Right lobe of liver (tissue), 6 donors: ENCODE results near the gene CD163L1. TPM values are rescaled to one million over a fixed set of nuclear protein-coding genes. Genes with fewer than 3 reads are reported as not detected.

Experiments used
- ATAC-seq, 4 donors: fragments of 200-7000 bp; cut with Tn5 transposase; one replicate each; pipeline ENCODE4 v1.9.1; 2020; ENCODE audit warnings: mild to moderate bottlenecking in 4 of 4, moderate library complexity in 4 of 4
- DNase-seq, 3 donors: peaks; one replicate each; pipeline ENCODE4 v3.0.0-alpha.2; 2020
- H3K27ac ChIP-seq, 3 donors: fragments of 200-600 bp; one replicate each; pipeline ENCODE4 v1.8.0; 2022
- H3K27me3 ChIP-seq, 2 donors: fragments of 200-600 bp; one replicate each; pipeline ENCODE4 v1.8.0; 2022
- H3K36me3 ChIP-seq, 4 donors: fragments of 200-600 bp; sonication (generic) in 1 of 4; one replicate each; pipeline versions ENCODE4 v1.5.1 to v1.8.0; 2017 to 2022; ENCODE audit warnings: control low read depth in 1 of 4
- H3K4me1 ChIP-seq, 4 donors: fragments of 200-600 bp; sonication (generic) in 1 of 4; one replicate each; pipeline versions ENCODE4 v1.5.1 to v1.8.0; 2017 to 2022; ENCODE audit warnings: control low read depth in 1 of 4
- H3K4me3 ChIP-seq, 3 donors: fragments of 200-600 bp; one replicate each; pipeline ENCODE4 v1.8.0; 2022
- H3K9me3 ChIP-seq, 4 donors: fragments of 200-600 bp; sonication (generic) in 1 of 4; one replicate each; pipeline versions ENCODE4 v1.5.1 to v1.8.0; 2017 to 2022; ENCODE audit warnings: control low read depth in 1 of 4
- POLR2A ChIP-seq: fragments of 450-650 bp; IDR thresholded peaks from one replicate; pipeline ENCODE4 v1.6.1; 2017; ENCODE audit warnings: antibody characterized with exemption, mild to moderate bottlenecking
- WGBS: methylation state at CpG from one replicate; pipeline ENCODE4 v1.1.6; 2018; ENCODE audit warnings: low coverage, low lambda C conversion rate; ENCODE audit not compliant: insufficient coverage; ENCODE audit errors: missing lambda C conversion rate; 5-methylcytosine and 5-hydroxymethylcytosine counted together
- intact Hi-C, 2 donors: fragments of 100-400 bp; cut with DNase I; formaldehyde crosslinking; loops; one replicate each; pipeline versions ENCODE4 v1.11.2 to v1.14.1; 2022
- total RNA-seq, 6 experiments: library from RNA; depleted of rRNA in 2 of 6; stranded (reverse); fragments of >200 nt in 2 of 6; fragmentation: NEBNext Ultra II Directional in 3 of 6; extraction: Animal tissue kit (Norgen Biotek cat#: 25700) in 3 of 6; gene quantifications; one replicate each; pipeline versions ENCODE4 v1.1.0 to v1.2.4, GENCODE V29; 2016 to 2023
- TF ChIP-seq, protein P1 (sequence below), 4 donors: fragments of 200-600 bp in 3 of 4; fragments of 450-650 bp in 1 of 4; IDR thresholded peaks; one replicate each; pipeline versions ENCODE4 v1.5.1 to v1.8.0; 2016 to 2022; ENCODE audit warnings: antibody characterized with exemption in 4 of 4, mild to moderate bottlenecking in 2 of 4
- donor health status: DM: no; HTN: yes; CAD: no.
- donor health status: DM: no; HTN: no; CAD: no.
- donor health status: DM: no; HTN: no; CAD: no.
- donor health status: DM: no; HTN: yes; CAD: no.
- donor health status: DM: no; HTN: yes; CAD: no.

CD163L1 gene
- total RNA-seq, 6 experiments from 2014 or later = 0.26 to 4.8 (median 1.2) TPM

DNA sequence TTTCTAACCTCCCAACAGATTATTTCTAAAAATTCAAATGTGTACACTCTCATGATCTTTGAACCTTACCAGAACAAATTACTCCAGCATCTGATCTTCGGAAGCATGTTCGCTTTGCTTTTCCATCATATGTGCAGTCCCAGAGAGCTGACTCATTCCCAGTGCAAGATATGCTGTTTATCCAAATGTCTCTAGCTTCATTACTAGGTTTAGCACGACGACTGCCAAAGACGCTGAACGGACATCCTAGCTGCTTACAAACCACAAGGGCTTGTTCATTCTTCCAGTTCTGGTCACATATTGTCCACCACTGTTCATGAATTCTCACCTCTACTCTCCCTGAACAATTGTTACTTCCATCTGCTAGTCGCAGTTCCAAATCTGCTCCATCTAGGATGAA lies 40.5 kb downstream of the CD163L1 start:
- no peak for DNase-seq
- Histone ChIP-seq H3K4me3 (no peak overlapping the region), H3K27me3 (no peaks in the 10 kb centered on the region), H3K27ac (no peak overlapping the region), H3K36me3 (no peaks in the 10 kb centered on the region), H3K9me3 (no peaks in the 10 kb centered on the region), H3K4me1 (no peaks in the 10 kb centered on the region)
- WGBS = 62% methylated on average over 6 of the region's 7 CpGs
- no peak for ATAC-seq
- TF ChIP-seq, protein P1, sequence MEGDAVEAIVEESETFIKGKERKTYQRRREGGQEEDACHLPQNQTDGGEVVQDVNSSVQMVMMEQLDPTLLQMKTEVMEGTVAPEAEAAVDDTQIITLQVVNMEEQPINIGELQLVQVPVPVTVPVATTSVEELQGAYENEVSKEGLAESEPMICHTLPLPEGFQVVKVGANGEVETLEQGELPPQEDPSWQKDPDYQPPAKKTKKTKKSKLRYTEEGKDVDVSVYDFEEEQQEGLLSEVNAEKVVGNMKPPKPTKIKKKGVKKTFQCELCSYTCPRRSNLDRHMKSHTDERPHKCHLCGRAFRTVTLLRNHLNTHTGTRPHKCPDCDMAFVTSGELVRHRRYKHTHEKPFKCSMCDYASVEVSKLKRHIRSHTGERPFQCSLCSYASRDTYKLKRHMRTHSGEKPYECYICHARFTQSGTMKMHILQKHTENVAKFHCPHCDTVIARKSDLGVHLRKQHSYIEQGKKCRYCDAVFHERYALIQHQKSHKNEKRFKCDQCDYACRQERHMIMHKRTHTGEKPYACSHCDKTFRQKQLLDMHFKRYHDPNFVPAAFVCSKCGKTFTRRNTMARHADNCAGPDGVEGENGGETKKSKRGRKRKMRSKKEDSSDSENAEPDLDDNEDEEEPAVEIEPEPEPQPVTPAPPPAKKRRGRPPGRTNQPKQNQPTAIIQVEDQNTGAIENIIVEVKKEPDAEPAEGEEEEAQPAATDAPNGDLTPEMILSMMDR (IDR thresholded peaks at IDR 0.05) = no peak
- no peak for TF ChIP-seq POLR2A
- intact Hi-C loops = no loop called here

DNA sequence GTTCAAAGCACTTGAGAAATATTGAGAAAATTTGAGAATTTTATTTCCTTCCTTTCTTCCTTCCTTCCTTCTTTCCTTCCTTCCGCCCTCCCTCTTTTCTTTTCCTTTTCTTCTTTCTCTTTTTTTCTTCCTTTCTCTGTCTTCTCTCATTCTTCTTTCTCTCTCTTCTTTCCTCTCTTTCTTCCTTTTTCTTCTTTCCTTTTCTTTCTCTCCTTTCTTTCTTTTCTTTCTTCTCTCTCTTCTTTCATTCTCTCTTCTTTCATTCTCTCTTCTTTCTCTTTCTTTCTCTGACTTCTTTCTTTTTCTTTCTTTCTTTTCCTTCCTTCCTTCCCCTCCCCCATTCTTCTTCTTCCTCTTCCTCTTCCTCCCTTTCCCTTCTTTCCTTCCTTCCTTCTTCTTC lies 44.9 kb downstream of the CD163L1 start:
- Histone ChIP-seq H3K27me3 (no peaks in the 10 kb centered on the region), H3K9me3 (no peaks in the 10 kb centered on the region), H3K4me3 (no peak overlapping the region), H3K36me3 (no peaks in the 10 kb centered on the region), H3K4me1 (no peaks in the 10 kb centered on the region), H3K27ac (no peak overlapping the region)
- no peak for DNase-seq
- no peak for TF ChIP-seq POLR2A
- TF ChIP-seq, protein P1 (IDR thresholded peaks at IDR 0.05) = no peak
- 67% methylated on average over 1 of the region's 1 CpG for WGBS
- ATAC-seq = no peak
- intact Hi-C loops = no loop called here

GRCh38 chr12:7396418-7396817 lies 47.5 kb downstream of the CD163L1 start:
- no peaks in the 10 kb centered on the region for H3K27me3 ChIP-seq
- H3K4me3 ChIP-seq = no peak overlapping the region
- DNase-seq (no peak), ATAC-seq (no peak)
- WGBS = 62% methylated on average over 3 of the region's 3 CpGs
- no peak overlapping the region for H3K27ac ChIP-seq
- H3K9me3 ChIP-seq = no peaks in the 10 kb centered on the region
- intact Hi-C loops = no loop called here
- no peaks in the 10 kb centered on the region for H3K36me3 ChIP-seq
- no peaks in the 10 kb centered on the region for H3K4me1 ChIP-seq
- TF ChIP-seq POLR2A = no peak
- TF ChIP-seq, protein P1 (IDR thresholded peaks at IDR 0.05) = no peak

GRCh38 chr12:7395950-7396349 lies 48.0 kb downstream of the CD163L1 start:
- H3K27ac ChIP-seq = no peak overlapping the region
- H3K9me3 ChIP-seq = no peaks in the 10 kb centered on the region
- intact Hi-C loops = no loop called here
- DNase-seq = no peak
- H3K4me3 ChIP-seq = no peak overlapping the region
- no peak for TF ChIP-seq POLR2A
- TF ChIP-seq, protein P1 (IDR thresholded peaks at IDR 0.05) = no peak
- ATAC-seq = no peak
- H3K4me1 ChIP-seq = no peaks in the 10 kb centered on the region
- WGBS = 61% methylated on average over 5 of the region's 5 CpGs
- no peaks in the 10 kb centered on the region for H3K27me3 ChIP-seq
- H3K36me3 ChIP-seq = no peaks in the 10 kb centered on the region

- H3K27me3 ChIP-seq = no peaks in the 10 kb centered on the region
- ATAC-seq (no peak), DNase-seq (no peak)
- no peak overlapping the region for H3K27ac ChIP-seq
- TF ChIP-seq POLR2A = no peak
- TF ChIP-seq, protein P1 (IDR thresholded peaks at IDR 0.05) = no peak
- H3K4me3 ChIP-seq = no peak overlapping the region
- 50% methylated on average over 1 of the region's 1 CpG for WGBS
- no peaks in the 10 kb centered on the region for H3K36me3 ChIP-seq
- H3K9me3 ChIP-seq = no peaks in the 10 kb centered on the region
- intact Hi-C loops = no loop called here
- no peaks in the 10 kb centered on the region for H3K4me1 ChIP-seq
Measured at GRCh38 chr12:7387289-7387688, 56.7 kb downstream of the CD163L1 start.
